ENCODE results near the gene FUT8. TPM values are rescaled to one million over a fixed set of nuclear protein-coding genes. Genes with fewer than 3 reads are reported as not detected.

The FUT8 gene
- total and polyA plus RNA-seq, 2 donors (not counting 1 experiment from before 2014, with no cell fraction given), result 13.2 to 91.8 TPM

DNA sequence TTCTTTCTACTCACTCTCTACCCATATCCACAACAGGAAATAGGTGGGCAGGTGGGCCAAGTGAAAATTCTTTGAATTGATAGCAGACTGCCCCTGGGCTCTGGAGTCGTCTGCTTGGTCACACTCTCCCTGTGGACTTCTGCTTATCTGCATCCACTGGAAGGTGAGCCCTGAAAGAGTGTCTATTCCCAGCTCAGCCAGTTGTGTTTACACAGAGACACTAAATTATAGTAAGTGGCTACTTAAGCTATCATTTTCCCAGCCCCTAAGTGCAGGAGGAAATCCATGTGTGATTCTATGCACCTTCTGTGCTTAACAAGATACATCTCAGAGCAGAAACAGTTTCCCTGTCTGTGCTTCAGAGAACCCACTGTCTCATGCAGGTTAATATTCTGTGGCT, 338.4 kb downstream of the FUT8 start:
- Histone ChIP-seq H3K9me3 (ENCODE audit: control extremely low read depth in 1 of 3, control insufficient read depth in 2 of 3, insufficient read depth in 1 of 3, low read length in 2 of 3) (no peaks in the 10 kb centered on the region), H3K4me2 (replicated peaks; ENCODE audit: low read depth, low read length, poor library complexity, severe bottlenecking) (no peak overlapping the region), H3K27me3 (replicated peaks in 1 of 4; ENCODE audit: control extremely low read depth in 1 of 4, control insufficient read depth in 3 of 4, insufficient read depth in 4 of 4, low read length in 3 of 4) (no peaks in the 10 kb centered on the region), H3K4me3 (ENCODE audit: control extremely low read depth in 1 of 5, extremely low read depth in 1 of 5, insufficient read depth in 1 of 5, low read depth in 2 of 5, low read length in 4 of 5) (no peak overlapping the region), H3K27ac (ENCODE audit: low read length in 2 of 2) (no peak overlapping the region), H3K4me1 (ENCODE audit: control insufficient read depth in 2 of 2, insufficient read depth in 2 of 2, low read length in 2 of 2) (no peaks in the 10 kb centered on the region), H3K36me3 (replicated peaks in 1 of 2; ENCODE audit: control extremely low read depth in 1 of 2, control insufficient read depth in 1 of 2, extremely low read depth in 1 of 2, insufficient read depth in 2 of 2, low read length in 1 of 2) (no peaks in the 10 kb centered on the region), H4K20me1 (ENCODE audit: control insufficient read depth, insufficient read depth, low read length, poor library complexity, severe bottlenecking) (no peaks in the 10 kb centered on the region), H3K79me2 (ENCODE audit: control insufficient read depth, insufficient read depth, low read length) (no peaks in the 10 kb centered on the region), H3K9ac (ENCODE audit: low read length) (no peak overlapping the region), H2AFZ (ENCODE audit: insufficient read depth, low read depth, low read length, poor library complexity, severe bottlenecking) (no peak overlapping the region)
- Mint-ChIP-seq H3K27ac (no peak overlapping the region), H3K27me3 (no peaks in the 10 kb centered on the region), H3K4me3 (no peak overlapping the region), H3K4me1 (no peaks in the 10 kb centered on the region), H3K9me3 (ENCODE audit: insufficient read depth) (no peaks in the 10 kb centered on the region)
- WGBS (ENCODE audit: insufficient coverage), result 50% methylated on average over 1 of the region's 1 CpG
- DNase-seq (no peak), ATAC-seq (ENCODE audit: low read depth) (no peak)
- intact Hi-C loops (cut with micrococcal nuclease), result no loop called here
- CTCF ChIA-PET, result no interaction called here
- TF ChIP-seq CTCF (IDR thresholded peaks at IDR 0.05) (no peak), EZH2 (IDR thresholded peaks at IDR 0.05; ENCODE audit: borderline replicate concordance, insufficient read depth, low read depth, low read length, poor library complexity, severe bottlenecking) (no peak)
- POLR2A ChIA-PET, result no interaction called here

DNA sequence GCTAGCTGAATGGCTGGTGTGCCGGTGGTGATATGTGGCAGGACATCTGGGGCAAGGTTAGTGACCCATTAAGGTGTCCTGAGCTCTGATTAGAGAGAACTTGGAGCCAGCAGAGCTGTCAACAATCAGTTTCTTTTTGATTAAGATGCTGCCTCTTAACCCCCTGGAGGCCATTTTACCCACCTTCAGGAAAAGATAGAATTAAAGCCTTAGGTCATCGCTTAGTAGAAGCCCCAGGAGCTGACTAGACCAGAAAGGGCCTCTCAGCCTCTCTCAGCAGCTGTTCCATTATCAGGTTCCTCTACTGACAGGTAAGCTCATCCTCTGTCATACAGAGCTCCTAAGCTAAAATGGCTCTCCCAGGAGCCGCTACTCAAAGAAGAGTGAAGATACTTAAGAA, 339.0 kb downstream of the FUT8 start:
- H4K20me1 ChIP-seq (ENCODE audit: control insufficient read depth, insufficient read depth, low read length, poor library complexity, severe bottlenecking), result no peaks in the 10 kb centered on the region
- ChIA-PET POLR2A (no interaction called here), CTCF (interaction anchor here (1.0 kb wide), 1 partner anchor 587 kb away, joined by 3 read pairs; no protein-coding TSS in a partner anchor)
- H3K4me3 ChIP-seq (ENCODE audit: control extremely low read depth in 1 of 5, extremely low read depth in 1 of 5, insufficient read depth in 1 of 5, low read depth in 2 of 5, low read length in 4 of 5), result no peak overlapping the region
- H3K4me1 ChIP-seq (ENCODE audit: control insufficient read depth in 2 of 2, insufficient read depth in 2 of 2, low read length in 2 of 2), result no peaks in the 10 kb centered on the region
- no peak overlapping the region for H3K4me2 ChIP-seq (replicated peaks; ENCODE audit: low read depth, low read length, poor library complexity, severe bottlenecking)
- 50% methylated on average over 1 of the region's 3 CpGs for WGBS (ENCODE audit: insufficient coverage)
- DNase-seq (no peak), ATAC-seq (ENCODE audit: low read depth) (no peak)
- no peaks in the 10 kb centered on the region for H3K27me3 Mint-ChIP-seq
- H3K27ac ChIP-seq (ENCODE audit: low read length in 2 of 2), result no peak overlapping the region
- H3K4me1 Mint-ChIP-seq, result no peaks in the 10 kb centered on the region
- no peak overlapping the region for H3K27ac Mint-ChIP-seq
- H3K9ac ChIP-seq (ENCODE audit: low read length), result no peak overlapping the region
- H3K79me2 ChIP-seq (ENCODE audit: control insufficient read depth, insufficient read depth, low read length), result no peaks in the 10 kb centered on the region
- no peaks in the 10 kb centered on the region for H3K36me3 ChIP-seq (replicated peaks in 1 of 2; ENCODE audit: control extremely low read depth in 1 of 2, control insufficient read depth in 1 of 2, extremely low read depth in 1 of 2, insufficient read depth in 2 of 2, low read length in 1 of 2)
- H3K27me3 ChIP-seq (replicated peaks in 1 of 4; ENCODE audit: control extremely low read depth in 1 of 4, control insufficient read depth in 3 of 4, insufficient read depth in 4 of 4, low read length in 3 of 4), result no peaks in the 10 kb centered on the region
- no peak for TF ChIP-seq CTCF (IDR thresholded peaks at IDR 0.05)
- no peak for TF ChIP-seq EZH2 (IDR thresholded peaks at IDR 0.05; ENCODE audit: borderline replicate concordance, insufficient read depth, low read depth, low read length, poor library complexity, severe bottlenecking)
- H3K9me3 Mint-ChIP-seq (ENCODE audit: insufficient read depth), result no peaks in the 10 kb centered on the region
- intact Hi-C loops (cut with micrococcal nuclease), result no loop called here
- no peak overlapping the region for H2AFZ ChIP-seq (ENCODE audit: insufficient read depth, low read depth, low read length, poor library complexity, severe bottlenecking)
- H3K4me3 Mint-ChIP-seq, result no peak overlapping the region
- no peaks in the 10 kb centered on the region for H3K9me3 ChIP-seq (ENCODE audit: control extremely low read depth in 1 of 3, control insufficient read depth in 2 of 3, insufficient read depth in 1 of 3, low read length in 2 of 3)
